Measurements from ENCODE around the gene ACP2. TPM values are rescaled to one million over a fixed set of nuclear protein-coding genes. Genes with fewer than 3 reads are reported as not detected.
A peak's percentile ranks its signal among the peaks of the same experiment; 100 is the strongest.

The ACP2 gene
- total and polyA plus RNA-seq, 12 donors, result 17.2 to 42.6 (median 23.9) TPM

GRCh38 chr11:47282462-47282861 lies 33.8 kb upstream of the ACP2 start:
- no peak for TF ChIP-seq CTCF (IDR thresholded peaks at IDR 0.05)
- WGBS, 2 donors, result 90 to 95% methylated on average over 7 of the region's 7 CpGs
- DNase-seq (no peak), ATAC-seq (no peak)
- intact Hi-C loops (cut with DNase I), result no loop called here
- no peak overlapping the region for H3K4me3 ChIP-seq
- H3K36me3 ChIP-seq, result peaks cover 0 to 100% (median 17%) of the 10 kb centered on the region in 9 donors
- H3K9me3 ChIP-seq, result no peaks in the 10 kb centered on the region
- no peak overlapping the region for H3K27ac ChIP-seq
- H3K27me3 ChIP-seq, result no peaks in the 10 kb centered on the region
- peaks cover 0 to 52% (median 22%) of the 10 kb centered on the region in 9 donors for H3K4me1 ChIP-seq

GRCh38 chr11:47280860-47281259 lies 32.2 kb upstream of the ACP2 start:
- intact Hi-C loops (cut with DNase I), result no loop called here
- WGBS, 2 donors, result 65 to 73% methylated on average over 5 of the region's 5 CpGs
- Histone ChIP-seq H3K4me3 (no peak overlapping the region), H3K9me3 (no peaks in the 10 kb centered on the region), H3K27ac (peak overlapping the region in 8 of 10 donors; percentile 19 to 56 (median 30)), H3K36me3 (peaks cover 0 to 100% (median 23%) of the 10 kb centered on the region in 9 donors), H3K4me1 (peaks cover 0 to 36% (median 13%) of the 10 kb centered on the region in 9 donors), H3K27me3 (no peaks in the 10 kb centered on the region)
- ATAC-seq (no peak), DNase-seq (no peak)
- no peak for TF ChIP-seq CTCF (IDR thresholded peaks at IDR 0.05)

- H3K9me3 ChIP-seq, result no peaks in the 10 kb centered on the region
- H3K4me3 ChIP-seq, result no peak overlapping the region
- peaks cover 0 to 28% (median 9%) of the 10 kb centered on the region in 9 donors for H3K4me1 ChIP-seq
- ATAC-seq, result peak; percentile 34 to 90 (median 68)
- intact Hi-C loops (cut with DNase I), result no loop called here
- TF ChIP-seq CTCF (IDR thresholded peaks at IDR 0.05), result no peak
- H3K27ac ChIP-seq, result peak overlapping the region in 8 of 10 donors; percentile 11 to 56 (median 41)
- no peak for DNase-seq
- H3K36me3 ChIP-seq, result peaks cover 0 to 100% (median 23%) of the 10 kb centered on the region in 9 donors
- H3K27me3 ChIP-seq, result no peaks in the 10 kb centered on the region
These were observed 31.5 kb upstream of the ACP2 start for GRCh38 chr11:47280099-47280498.

GRCh38 chr11:47278769-47279168 lies 30.2 kb upstream of the ACP2 start:
- intact Hi-C loops (cut with DNase I), result loop anchor here in 4 of 10 donors (5.0 to 10.0 kb wide), 2 partner anchors 76 to 79 kb away; partner anchors contain the start of gene MYBPC3 (in 3 of the 4)
- Histone ChIP-seq H3K4me3 (no peak overlapping the region), H3K27ac (no peak overlapping the region), H3K27me3 (no peaks in the 10 kb centered on the region), H3K36me3 (peaks cover 0 to 98% (median 14%) of the 10 kb centered on the region in 9 donors), H3K9me3 (no peaks in the 10 kb centered on the region), H3K4me1 (peaks cover 0 to 24% (median 8%) of the 10 kb centered on the region in 9 donors)
- DNase-seq (no peak), ATAC-seq (no peak)
- WGBS, 2 donors, result 90% methylated on average over 4 of the region's 4 CpGs
- TF ChIP-seq CTCF (IDR thresholded peaks at IDR 0.05), result no peak
